GM19395 (cell line): Measurements from ENCODE around the gene PDSS2.
"Not testable (repeated sequence)": the region's sequence is repeated elsewhere in the genome, so short reads cannot be mapped to it uniquely, and the experiment has no call there.

ENCODE experiments used
- ATAC-seq: cut with Tn5 transposase; IDR thresholded peaks from one replicate; pipeline ENCODE4 v1.9.1; 2021; ENCODE audit warnings: mild to moderate bottlenecking, moderate library complexity; ENCODE audit not compliant: unreplicated experiment

PDSS2 gene

GRCh38 chr6:107459283-107460082 is at the start of gene PDSS2:
PDSS2 (minus strand) TSS chr6:107459564; CDS start chr6:107459285, 279 bp downstream.
- ATAC-seq, result peak; percentile 96

GRCh38 chr6:107506145-107506544 is 46.8 kb upstream of the PDSS2 start:
- ATAC-seq, result no peak

GRCh38 chr6:107504270-107505026 is 45.1 kb upstream of the PDSS2 start:
- ATAC-seq, result no peak

- no peak for ATAC-seq
These were observed 37.7 kb upstream of the PDSS2 start for GRCh38 chr6:107496892-107497684.

- ATAC-seq, result no peak
These were observed 36.6 kb upstream of the PDSS2 start for GRCh38 chr6:107495971-107496370.

GRCh38 chr6:107495196-107495643 is 35.9 kb upstream of the PDSS2 start:
- no peak for ATAC-seq

GRCh38 chr6:107493158-107494057 is 34.0 kb upstream of the PDSS2 start:
- ATAC-seq, result no peak

- ATAC-seq, result no peak
These were observed 32.6 kb upstream of the PDSS2 start for GRCh38 chr6:107491760-107492660.

GRCh38 chr6:107491138-107491609 is 31.8 kb upstream of the PDSS2 start:
- no peak for ATAC-seq

- peak; percentile 18 for ATAC-seq
These were observed 31.3 kb upstream of the PDSS2 start for GRCh38 chr6:107490566-107491137.

- ATAC-seq, result peak; percentile 48
These were observed 30.5 kb upstream of the PDSS2 start, which contains the start of gene SOBP for GRCh38 chr6:107489636-107490565. SOBP (plus strand) TSS chr6:107490117; CDS start chr6:107490617, 500 bp downstream.

GRCh38 chr6:107488875-107489635 is 29.7 kb upstream of the PDSS2 start:
- ATAC-seq, result peak; percentile 24

GRCh38 chr6:107488174-107488874 is 29.0 kb upstream of the PDSS2 start:
- no peak for ATAC-seq

GRCh38 chr6:107485157-107485556 is 25.8 kb upstream of the PDSS2 start:
- ATAC-seq, result no peak

GRCh38 chr6:107479089-107479690 is 19.8 kb upstream of the PDSS2 start:
- no peak for ATAC-seq

- not testable (repeated sequence) for ATAC-seq
These were observed 16.5 kb upstream of the PDSS2 start for GRCh38 chr6:107475826-107476225.
